Epidermal melanocyte (primary cell): Measurements from ENCODE around the gene ATG4A.

Experiments
- DNase-seq: peaks from one replicate; pipeline ENCODE4 v3.0.0; 2011; ENCODE audit warnings: low spot score; ENCODE audit not compliant: insufficient read length

ATG4A gene

GRCh38 chrX:108091264-108091877 lies at the start of gene ATG4A, which contains the start of gene PSMD10:
ATG4A (plus strand) TSS chrX:108091778; CDS start chrX:108091827, 49 bp downstream.
PSMD10 (minus strand) TSS chrX:108091542; CDS start chrX:108091520, 22 bp downstream.
- DNase-seq = peak; percentile 64

DNA sequence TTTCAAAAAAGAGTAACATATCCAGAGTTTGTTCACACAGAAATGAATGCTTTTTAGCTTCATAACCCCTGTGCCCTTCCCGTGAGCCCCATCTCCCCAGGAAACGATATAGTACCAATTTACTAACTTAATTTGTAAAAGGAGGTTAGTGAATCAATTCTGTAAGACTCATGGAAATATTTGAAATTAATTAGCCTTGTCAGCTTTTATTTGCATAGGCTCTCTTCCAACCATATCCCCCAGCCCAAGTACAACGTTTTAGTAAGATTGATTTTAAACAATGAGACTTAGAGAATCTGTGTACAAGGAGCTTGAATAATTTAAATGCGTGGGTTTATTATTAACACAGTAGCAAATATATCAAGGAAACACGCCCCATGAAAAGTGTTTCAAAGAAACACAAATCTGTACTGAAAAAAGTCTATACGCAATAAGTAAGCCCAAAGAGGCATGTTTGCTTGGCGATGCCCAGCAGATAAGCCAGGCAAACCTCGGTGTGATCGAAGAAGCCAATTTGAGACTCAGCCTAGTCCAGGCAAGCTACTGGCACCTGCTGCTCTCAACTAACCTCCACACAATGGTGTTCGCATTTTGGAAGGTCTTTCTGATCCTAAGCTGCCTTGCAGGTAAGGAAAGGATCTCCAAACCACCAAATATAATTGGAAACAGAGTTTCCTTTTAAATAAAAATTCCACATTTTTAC lies 46.9 kb upstream of the ATG4A start, which contains the start of gene VSIG1:
Gene VSIG1, plus strand, starts transcription at position 512 of the 703 bp plus-strand sequence. Its CDS starts 66 bp downstream, at position 578.
- DNase-seq = no peak

DNA sequence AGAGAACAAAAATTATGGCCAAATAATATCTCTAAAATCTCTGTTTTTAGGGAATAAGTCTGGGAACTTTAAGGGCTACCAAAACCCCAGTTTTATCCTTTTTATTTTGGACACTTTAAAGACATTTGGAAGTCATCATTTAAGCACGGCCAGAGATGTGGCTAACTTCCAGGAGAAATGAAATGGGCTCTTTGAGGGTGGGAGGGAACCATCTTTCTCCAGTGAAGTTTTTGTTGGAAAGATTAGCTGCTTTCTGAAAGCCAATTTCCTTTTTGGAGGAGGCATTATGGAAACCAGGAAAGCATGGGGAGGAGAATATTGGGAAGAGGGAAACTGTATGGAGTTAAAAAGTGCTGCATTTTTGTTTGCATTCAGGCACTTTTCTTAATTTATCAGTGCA lies 41.9 kb upstream of the ATG4A start:
- no peak for DNase-seq

- no peak for DNase-seq
Observed at GRCh38 chrX:108053218-108053617, 38.4 kb upstream of the ATG4A start.

- DNase-seq = no peak
Observed at GRCh38 chrX:108055546-108055945, 36.0 kb upstream of the ATG4A start.

- no peak for DNase-seq
Observed at GRCh38 chrX:108059801-108060200, 31.8 kb upstream of the ATG4A start.

- no peak for DNase-seq
Observed at GRCh38 chrX:108064001-108064400, 27.6 kb upstream of the ATG4A start.

- DNase-seq = no peak
Observed at GRCh38 chrX:108064613-108065012, 27.0 kb upstream of the ATG4A start.

DNA sequence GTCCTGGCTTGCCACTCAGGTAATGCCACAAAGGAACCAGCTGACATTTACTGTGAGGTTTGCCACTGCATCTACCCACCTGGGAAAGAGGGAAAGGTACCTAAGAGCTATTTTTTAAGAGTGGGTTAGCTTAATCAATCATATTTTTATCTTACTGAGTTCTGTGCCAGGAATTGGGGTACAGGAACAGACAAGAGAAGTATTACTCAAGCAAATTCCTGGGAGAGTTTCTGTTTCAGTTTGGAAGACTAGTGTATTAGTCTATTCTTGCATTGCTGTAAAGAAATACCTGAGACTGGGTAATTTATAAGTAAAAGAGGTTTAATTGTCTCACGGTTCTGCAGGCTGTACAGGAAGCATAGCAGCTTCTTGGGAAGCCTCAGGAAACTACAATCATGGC lies 23.5 kb upstream of the ATG4A start:
- no peak for DNase-seq

- no peak for DNase-seq
Observed at GRCh38 chrX:108070891-108071290, 20.7 kb upstream of the ATG4A start.

DNA sequence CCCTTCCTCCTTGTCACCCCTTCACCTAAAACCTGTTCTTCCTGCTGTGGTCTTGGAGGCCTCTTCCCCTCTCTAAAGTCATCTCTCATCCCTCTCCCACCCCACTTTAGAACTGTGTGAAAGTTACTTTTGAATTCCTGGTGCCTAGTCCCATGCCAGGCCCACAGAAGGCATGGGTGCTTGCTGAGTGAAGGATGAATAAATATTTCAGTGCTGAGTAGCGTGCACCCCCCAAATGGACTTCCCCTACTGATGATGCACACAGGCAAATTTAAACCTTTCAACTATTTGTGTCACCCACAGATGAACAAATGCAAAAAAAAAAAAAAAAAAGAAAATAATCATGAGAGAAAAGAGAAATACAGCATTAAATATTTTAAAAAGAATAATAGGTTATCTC lies 20.0 kb upstream of the ATG4A start:
- DNase-seq = no peak

GRCh38 chrX:108072746-108073145 lies 18.8 kb upstream of the ATG4A start:
- DNase-seq = no peak

GRCh38 chrX:108081110-108081509 lies 10.5 kb upstream of the ATG4A start:
- DNase-seq = no peak

DNA sequence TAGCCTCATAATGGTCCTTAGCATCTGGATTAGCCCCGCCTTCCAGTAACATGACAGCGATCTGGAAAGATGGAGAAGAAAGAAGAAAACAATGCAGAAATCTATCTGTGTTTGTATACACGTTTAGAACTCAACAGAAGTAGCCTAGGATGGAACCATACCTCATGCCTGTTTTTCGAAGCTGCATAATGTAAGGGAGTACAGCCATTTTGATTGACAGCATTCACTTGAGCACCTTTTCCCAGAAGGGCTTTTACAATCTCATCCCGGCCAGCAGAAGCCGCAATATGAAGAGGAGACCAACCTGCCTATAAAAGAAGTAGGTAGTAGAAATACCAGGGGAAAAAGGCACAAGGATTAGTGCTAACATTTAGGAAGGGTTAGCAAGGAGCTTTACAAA lies 3.8 kb upstream of the ATG4A start:
- no peak for DNase-seq

- DNase-seq = no peak
Observed at GRCh38 chrX:108088511-108088910, 3.1 kb upstream of the ATG4A start.

DNA sequence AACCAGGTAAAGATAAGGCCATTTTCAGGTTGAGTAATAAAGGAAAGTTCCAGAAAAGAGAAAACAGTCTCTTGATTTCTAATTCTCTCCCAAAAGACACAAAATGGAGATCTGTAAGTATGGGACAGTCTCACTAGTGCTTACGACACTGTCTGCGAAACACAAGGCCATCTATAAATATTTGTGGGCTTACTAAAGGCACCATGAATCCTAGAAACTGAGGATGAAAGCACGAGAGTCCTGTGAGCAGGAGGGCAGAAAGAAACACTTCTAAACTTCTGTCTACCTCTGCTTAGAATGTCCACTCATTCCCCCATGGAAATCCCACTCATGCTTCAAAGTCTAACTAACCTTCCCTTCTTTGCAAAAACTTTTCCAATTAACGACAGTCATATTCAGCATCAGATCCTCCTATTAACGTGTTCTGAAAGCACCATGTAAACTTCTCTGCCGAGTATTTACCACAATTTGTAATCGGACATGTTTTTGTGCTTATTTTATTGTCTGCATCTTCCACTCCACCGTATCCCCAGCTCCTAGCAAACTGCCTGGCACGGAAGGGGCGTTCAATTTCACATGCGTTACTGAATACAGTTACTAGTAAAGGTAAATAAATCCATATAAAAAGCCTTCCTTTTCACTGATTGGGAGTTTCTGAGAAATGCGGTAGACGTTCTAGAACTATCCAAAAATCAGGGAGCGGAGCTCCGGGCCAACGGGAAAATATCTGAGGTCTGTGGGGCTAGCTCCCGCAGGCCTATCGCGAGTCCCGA lies 901 bp upstream of the ATG4A start:
- no peak for DNase-seq

DNA sequence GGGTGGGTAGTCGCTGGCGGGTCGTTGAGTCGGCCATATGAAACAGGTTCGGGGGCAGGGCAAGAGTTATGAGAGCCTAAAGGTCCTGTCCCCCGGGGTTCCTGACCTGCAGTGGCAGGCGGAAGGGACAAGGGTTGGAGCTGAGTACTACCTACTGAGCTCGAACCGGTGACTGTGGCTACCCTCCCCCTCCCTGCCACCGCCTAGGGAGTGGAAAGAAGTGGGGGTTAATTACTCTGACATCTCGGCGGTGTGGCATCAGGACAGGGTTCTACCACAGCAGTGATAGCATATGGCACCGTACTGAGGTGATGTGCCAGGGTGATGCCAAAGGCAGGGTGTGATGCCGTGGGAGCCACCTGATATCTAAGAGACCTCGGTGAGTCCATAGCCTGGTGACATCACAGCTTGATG lies 307 bp downstream of the ATG4A start:
- no peak for DNase-seq

DNA sequence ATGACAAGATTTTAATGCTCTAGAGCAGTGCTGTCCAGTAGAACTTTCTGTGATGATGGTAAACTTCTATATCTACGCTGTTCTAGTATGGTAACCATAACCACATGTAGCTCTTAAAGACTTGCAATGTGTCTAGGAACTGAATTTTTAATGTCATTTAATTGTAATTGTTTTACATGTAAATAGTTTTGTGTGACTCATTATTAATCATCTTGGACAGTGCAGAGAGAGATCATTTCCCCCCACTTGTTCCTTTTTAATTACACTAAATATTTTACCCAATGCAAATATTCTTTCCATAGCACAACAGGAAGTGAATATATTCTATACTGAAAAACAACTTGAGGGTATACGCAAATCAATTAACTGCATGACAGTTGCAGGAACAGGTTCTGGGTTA lies 5.8 kb downstream of the ATG4A start:
- DNase-seq = no peak

DNA sequence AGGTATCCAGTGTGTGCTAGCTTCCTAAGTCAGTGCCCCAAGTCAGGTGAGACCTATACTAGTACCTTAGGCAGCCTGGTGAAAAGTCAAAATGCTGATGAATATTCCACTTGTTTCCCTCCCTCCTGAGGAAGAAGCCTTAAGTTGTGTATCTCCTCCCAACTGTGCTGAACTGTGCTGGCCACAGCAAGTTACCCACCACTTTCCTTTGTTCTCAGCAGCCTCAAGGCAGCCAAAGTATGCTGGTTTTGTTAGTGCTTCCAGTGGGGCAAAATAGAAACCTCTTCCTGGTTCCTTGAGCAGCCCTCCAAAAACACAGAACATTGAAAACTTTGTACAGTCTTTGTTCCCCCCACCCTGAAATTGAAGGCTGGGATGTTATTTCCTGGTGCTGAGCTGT lies 13.9 kb downstream of the ATG4A start:
- DNase-seq = no peak

DNA sequence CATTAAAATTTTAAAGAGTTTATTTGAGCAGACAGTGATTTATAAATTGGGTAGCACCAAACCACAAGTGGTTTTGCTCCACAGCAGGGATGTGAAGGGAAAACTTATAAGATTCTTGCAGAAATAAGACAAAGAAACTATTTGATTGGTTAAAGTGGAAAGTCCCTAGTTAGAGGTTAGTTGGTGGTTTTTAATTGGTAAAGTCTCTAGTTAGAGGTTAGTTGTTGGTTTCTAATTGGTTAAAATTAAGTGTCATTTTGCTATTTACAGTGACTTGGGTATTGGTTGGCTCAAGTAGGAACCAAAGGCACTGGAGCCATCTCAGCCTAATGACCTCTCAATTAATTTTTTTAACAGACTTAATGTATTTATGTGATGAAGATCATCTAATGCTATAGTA lies 23.0 kb downstream of the ATG4A start:
- DNase-seq = no peak

DNA sequence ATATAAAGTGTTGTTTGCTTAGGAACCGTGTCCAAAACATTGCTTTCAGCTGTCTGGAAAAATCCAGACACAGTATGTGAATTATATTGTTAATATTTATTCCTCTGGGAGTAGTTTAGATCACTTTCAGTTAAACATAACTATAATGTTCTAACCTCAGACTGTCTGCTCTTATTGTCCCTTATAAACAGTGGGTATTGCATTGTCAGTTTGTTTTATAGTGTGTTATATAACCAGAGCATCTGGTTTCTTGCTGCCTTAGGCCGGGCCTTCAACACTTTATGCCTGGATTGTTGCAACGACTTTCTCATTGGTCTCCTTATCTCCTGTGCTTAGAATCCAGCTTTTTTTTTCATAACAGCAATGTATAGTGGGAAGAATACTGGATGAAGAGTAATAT lies 26.4 kb downstream of the ATG4A start:
- no peak for DNase-seq

DNA sequence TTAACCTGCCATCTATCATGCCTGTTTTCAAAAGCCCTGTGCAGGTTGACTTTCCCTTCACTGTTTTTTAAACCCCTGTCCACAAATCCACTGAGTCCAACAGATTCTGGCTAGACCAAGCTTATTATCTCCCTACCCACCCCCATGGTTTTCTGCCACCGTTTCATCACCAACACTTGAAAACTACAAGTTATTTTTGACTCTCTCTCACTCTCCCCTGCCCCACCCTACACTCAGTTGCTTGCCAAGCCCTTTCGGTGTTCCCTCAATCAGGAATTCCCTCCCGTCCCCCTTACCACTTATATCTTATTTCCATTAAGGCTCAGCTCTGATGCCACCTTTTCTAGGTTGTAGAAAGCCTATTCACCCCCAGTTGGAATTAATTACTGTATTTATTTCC lies 29.7 kb downstream of the ATG4A start:
- no peak for DNase-seq
